Measurements from ENCODE around the gene ADGRG1.

Gene ADGRG1

GRCh38 chr16:57694725-57695679 is 66.6 kb downstream of the ADGRG1 start, which contains the start of gene DRC7:
DRC7 (plus strand) TSS chr16:57694806; CDS start chr16:57697950, 3,144 bp downstream.
- H3K27me3 ChIP-seq: no peaks in the 10 kb centered on the region
- no peaks in the 10 kb centered on the region for H3K9me3 ChIP-seq
- no peaks in the 10 kb centered on the region for H3K4me1 ChIP-seq
- DNase-seq: peak; percentile 73
- no peaks in the 10 kb centered on the region for H3K36me3 ChIP-seq
- no peak for TF ChIP-seq CTCF (IDR thresholded peaks at IDR 0.05; ENCODE audit: low read depth, low read length)
- peak within 1 kb of the TSS; percentile 42 for H3K4me3 ChIP-seq (ENCODE audit: low read depth, low read length)

- H3K4me1 ChIP-seq: no peaks in the 10 kb centered on the region
- DNase-seq: no peak
- no peaks in the 10 kb centered on the region for H3K27me3 ChIP-seq
- no peaks in the 10 kb centered on the region for H3K9me3 ChIP-seq
- H3K36me3 ChIP-seq: no peaks in the 10 kb centered on the region
- TF ChIP-seq CTCF (IDR thresholded peaks at IDR 0.05; ENCODE audit: low read depth, low read length): no peak
- no peak overlapping the region for H3K4me3 ChIP-seq (ENCODE audit: low read depth, low read length)
These were observed 67.2 kb downstream of the ADGRG1 start for GRCh38 chr16:57695680-57696069.

- DNase-seq: no peak
- no peaks in the 10 kb centered on the region for H3K4me1 ChIP-seq
- no peak for TF ChIP-seq CTCF (IDR thresholded peaks at IDR 0.05; ENCODE audit: low read depth, low read length)
- H3K4me3 ChIP-seq (ENCODE audit: low read depth, low read length): no peak overlapping the region
- no peaks in the 10 kb centered on the region for H3K27me3 ChIP-seq
- no peaks in the 10 kb centered on the region for H3K36me3 ChIP-seq
- no peaks in the 10 kb centered on the region for H3K9me3 ChIP-seq
These were observed 67.8 kb downstream of the ADGRG1 start for GRCh38 chr16:57696240-57696639.

- no peaks in the 10 kb centered on the region for H3K36me3 ChIP-seq
- DNase-seq: no peak
- H3K4me1 ChIP-seq: no peaks in the 10 kb centered on the region
- no peaks in the 10 kb centered on the region for H3K27me3 ChIP-seq
- no peak for TF ChIP-seq CTCF (IDR thresholded peaks at IDR 0.05; ENCODE audit: low read depth, low read length)
- H3K4me3 ChIP-seq (ENCODE audit: low read depth, low read length): no peak overlapping the region
- H3K9me3 ChIP-seq: no peaks in the 10 kb centered on the region
These were observed 69.6 kb downstream of the ADGRG1 start for GRCh38 chr16:57697896-57698537.

GRCh38 chr16:57698812-57699405 is 70.5 kb downstream of the ADGRG1 start:
- Histone ChIP-seq H3K27me3 (no peaks in the 10 kb centered on the region), H3K36me3 (no peaks in the 10 kb centered on the region), H3K4me3 (ENCODE audit: low read depth, low read length) (no peak overlapping the region), H3K9me3 (no peaks in the 10 kb centered on the region), H3K4me1 (no peaks in the 10 kb centered on the region)
- TF ChIP-seq CTCF (IDR thresholded peaks at IDR 0.05; ENCODE audit: low read depth, low read length): no peak
- DNase-seq: no peak
